ENCODE measurements around the gene GPC6.

GPC6 gene

GRCh38 chr13:94408314-94409036 lies 1181.9 kb downstream of the GPC6 start:
- DNase-seq: no peak

DNA sequence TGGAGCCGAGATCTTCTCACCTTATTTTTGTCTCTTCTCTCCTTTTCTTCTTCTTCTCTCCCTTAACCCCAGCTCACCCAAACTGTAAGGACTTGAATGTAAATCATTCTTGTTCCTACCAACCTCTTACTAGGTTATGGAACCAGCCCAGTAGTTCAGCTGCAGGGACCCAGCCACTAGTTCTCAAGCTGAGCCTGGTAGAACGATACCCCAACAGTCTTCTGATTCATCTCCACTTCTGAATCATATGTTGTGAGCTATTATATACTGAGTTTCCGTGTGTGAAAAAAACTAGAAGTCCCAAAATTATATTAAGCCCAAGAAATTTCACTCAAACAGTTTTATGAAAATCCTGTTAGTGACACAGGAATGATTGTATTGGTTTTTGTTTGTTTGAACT lies 1185.1 kb downstream of the GPC6 start:
- no peak for DNase-seq

GRCh38 chr13:94412870-94413597 lies 1186.4 kb downstream of the GPC6 start:
- DNase-seq: no peak

GRCh38 chr13:94413598-94413944 lies 1187.0 kb downstream of the GPC6 start:
- no peak for DNase-seq

- DNase-seq: no peak
Measured at GRCh38 chr13:94414141-94414540, 1187.5 kb downstream of the GPC6 start.

DNA sequence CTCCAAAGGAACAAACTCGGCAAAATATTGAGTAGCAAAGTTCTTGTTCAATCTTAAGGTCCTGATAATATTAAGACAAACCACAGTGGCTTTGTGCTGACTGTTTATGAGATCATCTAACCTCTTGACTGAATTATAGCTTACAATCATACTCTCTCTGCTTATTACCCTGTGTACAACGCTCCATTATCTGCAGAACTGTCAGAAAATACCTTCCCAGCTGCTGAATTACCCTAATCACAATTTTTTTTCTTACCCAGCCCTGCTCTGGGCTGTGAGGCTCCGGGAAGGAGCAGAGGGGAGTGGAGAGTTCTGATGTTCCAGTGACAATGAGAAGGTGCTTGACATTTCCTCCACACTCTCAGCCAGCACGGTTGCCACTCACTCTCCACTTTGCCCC lies 1188.1 kb downstream of the GPC6 start:
- no peak for DNase-seq

DNA sequence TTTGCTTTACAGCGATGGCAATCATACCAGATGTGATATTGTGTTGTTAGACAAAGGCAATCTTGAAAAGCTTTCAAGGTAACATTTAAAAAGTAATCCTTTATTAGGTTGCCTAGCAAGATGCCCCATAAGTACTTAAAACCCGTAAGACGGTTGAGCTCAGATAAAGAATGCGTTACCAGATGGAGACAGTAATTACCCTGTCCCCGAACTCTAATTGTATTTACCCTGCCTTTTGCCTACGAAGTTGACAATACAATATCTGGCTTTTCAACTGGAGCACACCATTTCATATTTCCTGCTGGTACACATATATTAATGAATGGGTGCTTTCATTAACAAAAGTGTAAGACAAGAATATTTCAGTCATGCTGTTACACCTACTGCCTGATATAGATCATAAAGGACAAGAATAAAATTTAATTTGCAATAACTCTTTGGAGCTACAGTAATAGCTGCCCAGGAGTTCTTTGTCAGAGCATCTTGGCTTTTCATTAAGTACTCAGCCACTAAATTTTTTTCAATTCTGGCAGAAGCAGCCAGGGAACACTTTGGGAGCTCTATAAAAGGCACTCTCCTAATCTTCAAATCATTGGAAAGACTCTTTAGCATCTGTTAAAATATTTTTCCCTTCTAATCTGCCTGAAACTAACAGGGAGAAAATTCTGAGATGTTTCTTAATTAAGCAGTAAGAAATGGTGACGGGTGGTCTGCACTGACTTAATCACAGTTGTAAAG lies 1189.1 kb downstream of the GPC6 start:
- no peak for DNase-seq

- no peak for DNase-seq
Measured at GRCh38 chr13:94416454-94417080, 1190.0 kb downstream of the GPC6 start.

- DNase-seq: no peak
Measured at GRCh38 chr13:94417294-94417693, 1190.7 kb downstream of the GPC6 start.

DNA sequence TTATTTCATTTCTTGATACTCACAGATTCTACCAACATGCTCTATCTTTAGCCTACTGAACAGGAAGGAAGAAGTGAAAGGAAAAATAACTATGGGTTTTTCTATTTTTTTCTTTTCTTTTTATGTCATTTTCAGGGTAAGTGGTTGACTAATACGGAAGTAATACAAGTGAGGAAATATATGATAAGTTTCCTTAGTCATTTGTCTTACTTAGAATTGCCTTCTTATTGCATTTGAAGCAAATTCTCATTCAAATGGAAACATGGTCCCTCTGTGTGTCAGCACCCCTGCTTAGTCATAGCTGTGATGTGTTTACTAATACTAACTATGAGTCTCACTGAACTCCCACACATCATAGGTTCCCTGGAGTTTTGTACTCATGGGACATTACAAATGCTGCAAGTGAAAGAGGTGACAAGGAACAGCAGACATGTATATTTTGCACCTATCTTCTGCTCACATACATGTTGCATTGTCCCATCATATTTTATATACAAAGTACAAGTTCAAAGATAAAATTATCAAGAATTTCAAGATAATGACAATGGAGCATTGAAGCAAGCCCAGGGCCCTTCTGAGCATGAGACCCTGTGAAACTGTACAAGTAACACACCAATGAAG lies 1192.8 kb downstream of the GPC6 start:
- DNase-seq: no peak

GRCh38 chr13:94419925-94420305 lies 1193.3 kb downstream of the GPC6 start:
- no peak for DNase-seq

- no peak for DNase-seq
Measured at GRCh38 chr13:94427313-94427953, 1200.8 kb downstream of the GPC6 start.

DNA sequence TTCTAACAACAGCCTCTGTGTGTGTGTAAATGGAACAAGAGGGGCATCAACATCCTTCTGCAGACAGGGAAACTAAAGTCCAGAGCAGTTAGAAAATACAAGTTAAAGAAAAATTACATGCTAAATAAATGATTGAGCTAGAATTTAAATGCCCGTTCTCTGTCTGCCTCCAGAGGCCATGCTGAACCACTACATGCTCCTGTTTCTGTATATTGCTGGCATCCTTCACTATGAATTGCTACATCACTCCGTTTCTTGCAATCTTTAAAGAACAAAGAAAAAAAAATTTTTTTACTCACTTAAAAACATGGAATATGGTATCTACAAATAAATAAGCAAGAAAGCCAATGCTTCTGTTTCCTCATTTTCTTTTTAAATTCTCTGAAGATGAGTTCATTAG lies 1205.0 kb downstream of the GPC6 start:
- no peak for DNase-seq

DNA sequence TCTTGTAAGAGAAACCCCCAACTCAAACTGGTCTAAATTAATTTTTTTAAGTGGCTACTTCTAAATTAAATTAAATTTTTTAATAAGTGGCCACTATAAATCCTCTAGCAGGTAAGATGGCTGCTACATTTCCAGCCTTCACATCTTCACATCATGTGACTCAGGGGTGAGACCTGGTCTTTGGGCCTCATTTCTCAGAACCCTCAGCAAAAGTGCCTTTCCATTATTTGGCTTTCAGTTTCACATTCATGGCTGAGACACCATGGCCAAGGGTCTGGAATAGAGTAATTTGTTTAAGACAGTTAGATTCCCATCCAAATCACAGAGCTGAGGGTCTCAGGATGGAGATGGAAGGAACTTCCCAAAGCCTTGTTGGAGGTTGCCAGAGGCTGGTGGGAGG lies 1205.4 kb downstream of the GPC6 start:
- no peak for DNase-seq

DNA sequence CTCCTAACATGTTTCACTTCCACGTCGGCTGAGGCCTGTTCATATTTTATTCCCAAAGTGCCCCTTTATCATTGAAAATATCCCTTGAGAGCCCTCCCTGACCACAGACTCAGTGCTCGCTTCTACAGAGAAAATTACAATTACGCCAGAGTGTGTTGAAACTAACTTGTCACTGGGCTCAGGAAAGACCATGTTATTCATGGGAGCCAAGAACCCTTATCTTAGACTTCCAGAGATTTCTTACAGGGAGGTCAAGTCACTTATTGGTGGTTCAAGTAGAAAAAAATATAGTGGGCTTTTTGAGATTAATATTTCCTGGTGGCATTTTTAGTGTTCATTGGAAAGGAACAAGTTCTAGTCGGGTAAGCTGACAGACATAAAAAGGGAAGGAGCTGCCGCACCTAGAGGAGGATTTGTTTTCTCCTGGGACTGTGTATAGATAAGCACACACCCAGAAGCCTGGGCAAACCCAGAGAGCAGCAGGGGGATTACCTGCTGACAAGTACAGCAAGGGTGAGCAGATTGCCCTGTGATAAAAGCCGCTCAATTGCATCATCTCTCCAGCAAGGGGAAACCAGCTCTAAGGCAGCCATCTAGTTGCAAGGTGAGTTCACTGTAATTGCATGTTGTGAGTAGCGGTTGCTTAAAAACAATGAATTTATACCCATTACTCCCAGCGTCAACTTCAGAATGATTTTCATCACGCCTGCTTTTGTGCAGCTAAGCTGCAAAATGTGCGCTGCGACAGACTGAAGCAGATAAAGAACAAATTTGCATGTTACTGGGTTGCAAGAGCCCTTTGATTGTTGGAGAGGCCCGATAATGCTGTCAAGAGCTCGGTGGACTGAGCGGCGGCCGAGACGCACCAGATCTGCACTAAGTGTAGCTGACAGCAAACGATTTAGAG lies 1206.7 kb downstream of the GPC6 start:
- no peak for DNase-seq

DNA sequence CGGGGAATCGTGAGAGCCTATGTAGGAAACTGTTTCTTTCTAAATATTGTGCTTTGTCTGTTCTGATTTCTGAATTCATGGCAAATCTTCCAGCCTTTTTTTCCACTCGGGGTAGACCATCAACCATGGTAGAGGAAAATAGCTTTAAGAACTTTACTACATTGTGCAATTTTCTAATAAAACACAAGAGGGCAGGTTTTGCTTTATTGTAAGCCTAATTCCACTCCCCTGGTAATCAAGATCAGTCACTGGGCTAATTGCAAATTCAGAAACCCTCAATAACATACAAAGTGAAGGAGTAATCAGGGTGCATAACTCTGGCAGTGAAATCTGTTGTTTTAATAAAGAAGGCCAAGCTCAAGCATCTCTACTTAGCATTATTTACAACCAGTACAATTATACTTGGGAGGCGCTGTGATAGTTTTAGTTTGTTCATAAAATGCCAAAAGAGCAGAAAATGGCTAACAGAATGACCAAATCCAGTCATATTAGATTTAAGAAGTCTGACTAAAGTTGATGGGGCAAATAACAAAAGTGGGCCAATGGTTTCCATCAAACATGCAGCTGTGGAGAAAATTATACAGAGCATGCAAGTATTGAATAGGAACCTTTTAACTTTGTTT lies 1209.1 kb downstream of the GPC6 start:
- peak; percentile 61 for DNase-seq

GRCh38 chr13:94444826-94445225 lies 1218.2 kb downstream of the GPC6 start:
- no peak for DNase-seq

- no peak for DNase-seq
Measured at GRCh38 chr13:94454334-94454733, 1227.7 kb downstream of the GPC6 start.

DNA sequence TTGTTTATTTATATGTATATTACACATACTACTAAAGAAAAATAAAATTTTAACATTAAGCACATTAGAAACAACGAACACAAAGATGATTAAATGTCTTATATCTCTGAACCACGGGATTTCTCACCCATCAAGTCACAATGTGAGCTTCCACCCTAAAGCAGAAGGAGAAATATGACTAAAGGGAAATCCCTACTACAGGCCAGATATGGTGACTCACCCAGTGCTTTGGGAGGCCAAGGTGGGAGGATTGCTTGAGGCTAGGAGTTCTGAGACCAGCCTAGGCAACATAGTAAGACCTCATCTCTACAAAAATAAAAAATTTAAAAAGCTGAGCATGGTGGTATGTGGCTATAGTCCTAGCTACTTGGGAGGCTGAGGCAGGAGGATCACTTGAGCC lies 1228.3 kb downstream of the GPC6 start:
- DNase-seq: no peak

DNA sequence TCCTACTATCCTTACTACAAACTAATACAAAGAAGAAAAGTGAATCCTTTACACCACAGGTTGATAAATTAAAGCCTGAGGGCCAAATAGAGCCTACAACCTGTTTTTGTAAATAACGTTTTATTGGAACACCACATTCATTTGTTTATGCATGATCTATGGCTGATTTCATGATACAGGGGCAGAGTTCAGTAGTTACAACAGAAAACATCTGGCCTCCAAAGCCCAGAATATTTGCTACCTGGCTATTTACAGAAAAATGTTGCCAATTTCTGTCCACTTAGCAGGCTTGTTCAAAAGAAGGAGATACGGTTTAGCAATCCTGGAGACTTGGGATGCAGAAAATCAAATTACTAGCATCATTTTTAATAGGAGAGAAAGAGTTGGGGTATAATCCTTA lies 1228.8 kb downstream of the GPC6 start:
- DNase-seq: no peak

Measured in CD4-positive, alpha-beta T cell treated with Interleukin-21 for 1 hour (primary cell).